GM23338 (cell line): ENCODE results near the gene TMPRSS2. TPM values are rescaled to one million over a fixed set of nuclear protein-coding genes. Genes with fewer than 3 reads are reported as not detected.

Source experiments
- ATAC-seq: fragments of 200-7000 bp; cut with Tn5 transposase; 3 replicates; pipeline ENCODE4 v1.9.1; 2020
- DNase-seq: peaks from one replicate; pipeline ENCODE4 v3.0.0-alpha.2; 2015; ENCODE audit warnings: low spot score
- H2AFZ ChIP-seq: fragments of 200-600 bp; sonication (generic); 2 replicates; pipeline ENCODE4 v1.8.0; 2016; ENCODE audit warnings: antibody characterized with exemption, mild to moderate bottlenecking, moderate library complexity
- H3F3A ChIP-seq: fragments of 200-600 bp; sonication (generic); replicated peaks from 2 replicates; pipeline ENCODE4 v1.8.0; 2017; ENCODE audit warnings: antibody characterized with exemption, mixed run types, low read depth
- H3K27ac ChIP-seq: fragments of 200-600 bp; sonication (generic); 2 replicates; pipeline ENCODE4 v1.6.1; 2016; ENCODE audit warnings: low read depth
- H3K27me3 ChIP-seq: fragments of 200-600 bp; sonication (generic); 2 replicates; pipeline ENCODE4 v1.8.0; 2016; ENCODE audit warnings: mild to moderate bottlenecking, mixed run types, moderate library complexity; ENCODE audit not compliant: insufficient read depth
- H3K36me3 ChIP-seq: fragments of 200-600 bp; sonication (generic); 2 replicates; pipeline ENCODE4 v1.8.0; 2016; ENCODE audit warnings: mild to moderate bottlenecking; ENCODE audit not compliant: insufficient read depth
- H3K4me1 ChIP-seq: fragments of 200-600 bp; sonication (generic); 2 replicates; pipeline ENCODE4 v1.8.0; 2016; ENCODE audit warnings: mild to moderate bottlenecking, moderate library complexity; ENCODE audit not compliant: insufficient read depth
- H3K4me2 ChIP-seq: fragments of 200-600 bp; sonication (generic); 2 replicates; pipeline ENCODE4 v1.7.1; 2017; ENCODE audit warnings: mixed run types
- H3K4me3 ChIP-seq: fragments of 200-600 bp; sonication (generic); 2 replicates; pipeline ENCODE4 v1.6.1; 2016; ENCODE audit warnings: mixed run types
- H3K79me2 ChIP-seq: fragments of 200-600 bp; sonication (generic); replicated peaks from 2 replicates; pipeline ENCODE4 v1.8.0; 2017; ENCODE audit warnings: mild to moderate bottlenecking; ENCODE audit not compliant: insufficient read depth
- H3K9me2 ChIP-seq: fragments of 200-600 bp; sonication (generic); 2 replicates; pipeline ENCODE4 v1.8.0; 2017; ENCODE audit not compliant: insufficient read depth
- H4K20me1 ChIP-seq: fragments of 200-600 bp; sonication (generic); replicated peaks from 2 replicates; pipeline ENCODE4 v1.8.0; 2017; ENCODE audit warnings: mild to moderate bottlenecking; ENCODE audit not compliant: insufficient read depth
- H3K27ac Mint-ChIP-seq: 2 replicates; pipeline ENCODE4 v1.8.0; 2020; ENCODE audit warnings: inconsistent platforms, mild to moderate bottlenecking, moderate library complexity, mixed read lengths
- H3K27me3 Mint-ChIP-seq: 3 replicates; pipeline ENCODE4 v1.8.0; 2022; ENCODE audit warnings: low read depth, mild to moderate bottlenecking, moderate library complexity, mixed read lengths, inconsistent platforms; ENCODE audit not compliant: insufficient read depth, poor library complexity
- H3K36me3 Mint-ChIP-seq: 3 replicates; pipeline ENCODE4 v1.8.0; 2021; ENCODE audit warnings: low read depth, mild to moderate bottlenecking, inconsistent platforms, moderate library complexity, mixed read lengths
- H3K4me1 Mint-ChIP-seq: 3 replicates; pipeline ENCODE4 v1.8.0; 2020; ENCODE audit warnings: mild to moderate bottlenecking, inconsistent platforms, mixed read lengths
- H3K4me3 Mint-ChIP-seq: 3 replicates; pipeline ENCODE4 v1.8.0; 2021; ENCODE audit warnings: moderate library complexity, mild to moderate bottlenecking, inconsistent platforms, mixed read lengths
- H3K9me3 Mint-ChIP-seq: 3 replicates; pipeline ENCODE4 v1.8.0; 2020; ENCODE audit warnings: moderate library complexity, mild to moderate bottlenecking, inconsistent platforms, mixed read lengths
- ETS1 ChIP-seq: IDR thresholded peaks from 2 replicates; pipeline ENCODE4 v1.6.1; 2016; ENCODE audit warnings: antibody characterized with exemption
- REST ChIP-seq: IDR thresholded peaks from one replicate; pipeline ENCODE4 v1.6.1; 2018; ENCODE audit warnings: antibody characterized with exemption; ENCODE audit not compliant: unreplicated experiment
- ZNF331 ChIP-seq: fragments of 250-450 bp; sonication (Bioruptor Pico); IDR thresholded peaks from 2 replicates; pipeline ENCODE4 v1.5.0; 2020; ENCODE audit warnings: low read depth, mild to moderate bottlenecking, moderate library complexity
- polyA plus RNA-seq: library from polyadenylated mRNA; unstranded; fragments of >200 nt; fragmentation: Nextera tagmentation; extraction: Ambion mirVana; gene quantifications from 2 replicates; pipeline ENCODE4 v1.2.1, GENCODE V29; 2016
- total RNA-seq: library from RNA; depleted of rRNA; stranded (reverse); fragments of >200 nt; shearing (Covaris generic); gene quantifications from 2 replicates; pipeline ENCODE4 v1.2.3, GENCODE V29; 2014

TMPRSS2 gene
- total and polyA plus RNA-seq, 2 experiments from 2014 or later = 2.3 to 4.9 TPM

- no peak overlapping the region for H2AFZ ChIP-seq
- peaks cover 27% of the 10 kb centered on the region for H3K4me1 ChIP-seq
- TF ChIP-seq ZNF331 (CRISPR knock-in tag) = no peak
- no peak for ATAC-seq
- Mint-ChIP-seq H3K27me3 (no peaks in the 10 kb centered on the region), H3K4me1 (peaks cover 45% of the 10 kb centered on the region), H3K36me3 (peaks cover 20% of the 10 kb centered on the region), H3K27ac (no peak overlapping the region), H3K9me3 (no peaks in the 10 kb centered on the region), H3K4me3 (no peak overlapping the region)
- H3K27me3 ChIP-seq = no peaks in the 10 kb centered on the region
- DNase-seq = no peak
- no peaks in the 10 kb centered on the region for H3K36me3 ChIP-seq
- H3K79me2 ChIP-seq = no peaks in the 10 kb centered on the region
- no peak overlapping the region for H3K4me2 ChIP-seq
- H3K4me3 ChIP-seq = no peak overlapping the region
- H4K20me1 ChIP-seq = no peaks in the 10 kb centered on the region
- H3K9me2 ChIP-seq = no peaks in the 10 kb centered on the region
- no peak overlapping the region for H3K27ac ChIP-seq
- H3F3A ChIP-seq = 0 out of 2 replicates have a peak, but pooled peaks cover 5% of the 10 kb centered on the region
Measured at GRCh38 chr21:41475714-41476420, 32.1 kb downstream of the TMPRSS2 start.

GRCh38 chr21:41472753-41473548 is 35.0 kb downstream of the TMPRSS2 start:
- H3K9me2 ChIP-seq = no peaks in the 10 kb centered on the region
- H3K4me2 ChIP-seq = no peak overlapping the region
- H3F3A ChIP-seq = 0 out of 2 replicates have a peak, but pooled peaks cover 5% of the 10 kb centered on the region
- Mint-ChIP-seq H3K4me1 (peaks cover 37% of the 10 kb centered on the region), H3K4me3 (no peak overlapping the region), H3K36me3 (peaks cover 38% of the 10 kb centered on the region), H3K9me3 (no peaks in the 10 kb centered on the region; the same call in 2 of the 3 replicates), H3K27me3 (peaks cover 5% of the 10 kb centered on the region), H3K27ac (no peak overlapping the region)
- TF ChIP-seq REST (no peak), ETS1 (no peak)
- DNase-seq (no peak), ATAC-seq (no peak)
- no peak overlapping the region for H2AFZ ChIP-seq
- H3K27me3 ChIP-seq = no peaks in the 10 kb centered on the region
- no peaks in the 10 kb centered on the region for H4K20me1 ChIP-seq
- H3K27ac ChIP-seq = no peak overlapping the region
- H3K36me3 ChIP-seq = no peaks in the 10 kb centered on the region
- H3K4me3 ChIP-seq = no peak overlapping the region
- H3K4me1 ChIP-seq = peaks cover 21% of the 10 kb centered on the region
- H3K79me2 ChIP-seq = no peaks in the 10 kb centered on the region
